Lower leg skin (tissue), 4 donors: ENCODE results near the gene VN1R5. TPM values are rescaled to one million over a fixed set of nuclear protein-coding genes. Genes with fewer than 3 reads are reported as not detected.

Experiments
- DNase-seq, 2 donors: peaks; one replicate each; pipeline ENCODE4 v3.0.0-alpha.2; 2019; ENCODE audit warnings: low spot score in 2 of 2
- H3K4me3 ChIP-seq: fragments of 200-600 bp; sonication (generic); 2 replicates; pipeline ENCODE4 v1.5.1; 2017; ENCODE audit warnings: mild to moderate bottlenecking, low read depth; ENCODE audit not compliant: poor library complexity, severe bottlenecking
- POLR2A ChIP-seq, 2 donors: fragments of 450-650 bp; IDR thresholded peaks; one replicate each; pipeline ENCODE4 v1.6.1; 2016 to 2017; ENCODE audit warnings: antibody characterized with exemption in 2 of 2, mild to moderate bottlenecking in 1 of 2, moderate library complexity in 1 of 2
- WGBS, 2 donors: methylation state at CpG; one replicate each; pipeline ENCODE4 v1.1.5; 2018; 5-methylcytosine and 5-hydroxymethylcytosine counted together
- intact Hi-C: fragments of 100-400 bp; cut with DNase I; formaldehyde crosslinking; loops from one replicate; pipeline ENCODE4 v1.15.0; 2023; ENCODE audit warnings: low total_unique reads
- total RNA-seq, 4 donors: library from RNA; depleted of rRNA; stranded (reverse); fragments of >200 nt; gene quantifications; one replicate each; pipeline ENCODE4 v1.1.0, GENCODE V29; 2016
- TF ChIP-seq, protein P1 (sequence below), 3 donors: fragments of 450-650 bp; IDR thresholded peaks; one replicate each; pipeline ENCODE4 v1.5.1; 2016; ENCODE audit warnings: antibody characterized with exemption in 3 of 3, mild to moderate bottlenecking in 3 of 3, moderate library complexity in 2 of 3

The VN1R5 gene
- total RNA-seq, 4 donors from 2014 or later, result not detected

GRCh38 chr1:247266053-247266452 lies 10.2 kb downstream of the VN1R5 start:
- TF ChIP-seq, protein P1, sequence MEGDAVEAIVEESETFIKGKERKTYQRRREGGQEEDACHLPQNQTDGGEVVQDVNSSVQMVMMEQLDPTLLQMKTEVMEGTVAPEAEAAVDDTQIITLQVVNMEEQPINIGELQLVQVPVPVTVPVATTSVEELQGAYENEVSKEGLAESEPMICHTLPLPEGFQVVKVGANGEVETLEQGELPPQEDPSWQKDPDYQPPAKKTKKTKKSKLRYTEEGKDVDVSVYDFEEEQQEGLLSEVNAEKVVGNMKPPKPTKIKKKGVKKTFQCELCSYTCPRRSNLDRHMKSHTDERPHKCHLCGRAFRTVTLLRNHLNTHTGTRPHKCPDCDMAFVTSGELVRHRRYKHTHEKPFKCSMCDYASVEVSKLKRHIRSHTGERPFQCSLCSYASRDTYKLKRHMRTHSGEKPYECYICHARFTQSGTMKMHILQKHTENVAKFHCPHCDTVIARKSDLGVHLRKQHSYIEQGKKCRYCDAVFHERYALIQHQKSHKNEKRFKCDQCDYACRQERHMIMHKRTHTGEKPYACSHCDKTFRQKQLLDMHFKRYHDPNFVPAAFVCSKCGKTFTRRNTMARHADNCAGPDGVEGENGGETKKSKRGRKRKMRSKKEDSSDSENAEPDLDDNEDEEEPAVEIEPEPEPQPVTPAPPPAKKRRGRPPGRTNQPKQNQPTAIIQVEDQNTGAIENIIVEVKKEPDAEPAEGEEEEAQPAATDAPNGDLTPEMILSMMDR (IDR thresholded peaks at IDR 0.05), result no peak
- TF ChIP-seq POLR2A (IDR thresholded peaks at IDR 0.05), result no peak
- 77 to 81% methylated on average over 5 of the region's 5 CpGs for WGBS, 2 donors
- no peak overlapping the region for H3K4me3 ChIP-seq
- DNase-seq, result no peak
- intact Hi-C loops, result no loop called here

GRCh38 chr1:247268390-247269045 lies 12.6 kb downstream of the VN1R5 start:
- 88% methylated on average over 2 of the region's 2 CpGs for WGBS, 2 donors
- no peak for DNase-seq
- intact Hi-C loops, result no loop called here
- no peak overlapping the region for H3K4me3 ChIP-seq
- TF ChIP-seq POLR2A (IDR thresholded peaks at IDR 0.05), result no peak
- TF ChIP-seq, protein P1 (IDR thresholded peaks at IDR 0.05), result no peak

- intact Hi-C loops, result no loop called here
- TF ChIP-seq, protein P1 (IDR thresholded peaks at IDR 0.05), result no peak
- no peak for TF ChIP-seq POLR2A (IDR thresholded peaks at IDR 0.05)
- DNase-seq, result no peak
- H3K4me3 ChIP-seq, result no peak overlapping the region
Observed at GRCh38 chr1:247269133-247269532, 13.3 kb downstream of the VN1R5 start.

DNA sequence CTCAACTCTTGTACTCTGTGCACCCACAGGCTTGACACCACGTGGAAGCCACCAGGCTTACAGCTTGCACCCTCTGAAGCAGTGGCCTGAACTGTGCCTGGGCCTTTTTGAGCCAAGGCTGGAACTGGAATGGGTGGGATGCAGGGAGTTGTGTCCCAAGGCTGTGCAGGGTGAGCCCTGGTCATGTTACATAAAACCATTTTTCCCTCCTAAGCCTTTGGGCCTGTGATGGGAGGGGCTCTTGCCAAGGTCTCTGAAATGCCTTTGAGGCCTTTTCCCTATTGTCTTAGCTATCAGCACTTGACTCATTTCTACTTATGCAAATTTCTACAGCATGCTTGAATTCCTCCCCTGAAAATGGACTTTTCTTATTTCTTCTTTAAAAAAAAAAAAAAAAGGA lies 14.1 kb downstream of the VN1R5 start:
- intact Hi-C loops, result no loop called here
- TF ChIP-seq, protein P1 (IDR thresholded peaks at IDR 0.05), result no peak
- TF ChIP-seq POLR2A (IDR thresholded peaks at IDR 0.05), result no peak
- no peak for DNase-seq
- H3K4me3 ChIP-seq, result no peak overlapping the region
- WGBS, 2 donors, result 67 to 78% methylated on average over 1 of the region's 1 CpG

DNA sequence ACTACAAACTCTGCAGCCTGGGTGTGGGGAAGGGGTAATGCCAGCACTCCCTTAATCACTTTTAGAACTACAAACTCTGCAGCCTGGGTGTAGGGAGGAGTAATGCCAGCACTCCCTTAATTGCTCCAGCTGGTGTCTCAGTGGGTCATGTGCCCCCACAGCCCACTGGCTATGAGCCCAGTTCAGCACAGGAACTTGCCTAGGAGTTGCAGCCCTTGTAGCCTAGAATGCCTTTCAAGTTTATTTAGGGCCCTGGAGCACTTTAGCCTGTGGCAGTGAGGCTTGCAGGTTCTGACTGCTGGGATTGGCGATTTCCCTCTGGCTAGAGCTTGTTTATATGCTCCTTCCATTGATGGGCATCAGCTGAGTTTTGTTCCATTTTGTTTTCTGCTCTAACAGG lies 17.1 kb downstream of the VN1R5 start:
- TF ChIP-seq, protein P1 (IDR thresholded peaks at IDR 0.05), result no peak
- H3K4me3 ChIP-seq, result no peak overlapping the region
- WGBS, 2 donors, result 24 to 33% methylated on average over 1 of the region's 1 CpG
- intact Hi-C loops, result no loop called here
- DNase-seq, result no peak
